ENCODE data around the gene EPSTI1. TPM values are rescaled to one million over a fixed set of nuclear protein-coding genes. Genes with fewer than 3 reads are reported as not detected.

EPSTI1 gene
- total and polyA plus RNA-seq, 9 donors = 1.5 to 20.8 (median 5.4) TPM

GRCh38 chr13:43020794-43021193 lies 28.8 kb upstream of the EPSTI1 start:
- Histone ChIP-seq H3K9me3 (no peaks in the 10 kb centered on the region), H3K27ac (no peak overlapping the region), H3K27me3 (no peaks in the 10 kb centered on the region), H3K4me3 (no peak overlapping the region), H3K4me1 (ENCODE audit: insufficient read depth) (no peaks in the 10 kb centered on the region), H3K36me3 (no peaks in the 10 kb centered on the region)
- intact Hi-C loops (cut with DNase I) = no loop called here
- TF ChIP-seq CTCF (IDR thresholded peaks at IDR 0.05) = no peak
- TF ChIP-seq POLR2A (IDR thresholded peaks at IDR 0.05) = no peak
- no peak for TF ChIP-seq EP300 (IDR thresholded peaks at IDR 0.05)
- 77 to 90% (median 82%) methylated on average over 1 of the region's 1 CpG for WGBS, 3 donors
- no peak for DNase-seq

- 52 to 71% (median 60%) methylated on average over 2 of the region's 2 CpGs for WGBS, 3 donors
- H3K9me3 ChIP-seq = no peaks in the 10 kb centered on the region
- intact Hi-C loops (cut with DNase I) = no loop called here
- no peaks in the 10 kb centered on the region for H3K4me1 ChIP-seq (ENCODE audit: insufficient read depth)
- no peaks in the 10 kb centered on the region for H3K36me3 ChIP-seq
- H3K27me3 ChIP-seq = no peaks in the 10 kb centered on the region
- no peak for DNase-seq
- H3K27ac ChIP-seq = no peak overlapping the region
- TF ChIP-seq CTCF (IDR thresholded peaks at IDR 0.05) (no peak), EP300 (IDR thresholded peaks at IDR 0.05) (no peak), POLR2A (IDR thresholded peaks at IDR 0.05) (no peak)
- no peak overlapping the region for H3K4me3 ChIP-seq
Measured at GRCh38 chr13:43019811-43020210, 27.8 kb upstream of the EPSTI1 start.

GRCh38 chr13:43016226-43016625 lies 24.2 kb upstream of the EPSTI1 start:
- intact Hi-C loops (cut with DNase I) = no loop called here
- Histone ChIP-seq H3K27ac (no peak overlapping the region), H3K4me3 (no peak overlapping the region), H3K27me3 (no peaks in the 10 kb centered on the region), H3K9me3 (no peaks in the 10 kb centered on the region), H3K36me3 (no peaks in the 10 kb centered on the region), H3K4me1 (ENCODE audit: insufficient read depth) (no peaks in the 10 kb centered on the region)
- no peak for DNase-seq
- 88 to 92% (median 89%) methylated on average over 5 of the region's 5 CpGs for WGBS, 3 donors
- TF ChIP-seq CTCF (IDR thresholded peaks at IDR 0.05) (no peak), POLR2A (IDR thresholded peaks at IDR 0.05) (no peak), EP300 (IDR thresholded peaks at IDR 0.05) (no peak)

- H3K36me3 ChIP-seq = no peaks in the 10 kb centered on the region
- intact Hi-C loops (cut with DNase I) = no loop called here
- no peaks in the 10 kb centered on the region for H3K4me1 ChIP-seq (ENCODE audit: insufficient read depth)
- 57 to 69% (median 63%) methylated on average over 3 of the region's 3 CpGs for WGBS, 3 donors
- no peaks in the 10 kb centered on the region for H3K27me3 ChIP-seq
- TF ChIP-seq CTCF (IDR thresholded peaks at IDR 0.05) = no peak
- no peak for TF ChIP-seq EP300 (IDR thresholded peaks at IDR 0.05)
- no peaks in the 10 kb centered on the region for H3K9me3 ChIP-seq
- no peak for DNase-seq
- no peak overlapping the region for H3K27ac ChIP-seq
- H3K4me3 ChIP-seq = no peak overlapping the region
Measured at GRCh38 chr13:43014162-43014561, 22.1 kb upstream of the EPSTI1 start.

GRCh38 chr13:43009506-43009905 lies 17.5 kb upstream of the EPSTI1 start:
- 88 to 95% (median 92%) methylated on average over 1 of the region's 1 CpG for WGBS, 3 donors
- Histone ChIP-seq H3K27ac (no peak overlapping the region), H3K36me3 (no peaks in the 10 kb centered on the region), H3K4me1 (ENCODE audit: insufficient read depth) (no peaks in the 10 kb centered on the region), H3K27me3 (no peaks in the 10 kb centered on the region), H3K4me3 (no peak overlapping the region), H3K9me3 (no peaks in the 10 kb centered on the region)
- no peak for DNase-seq
- no peak for TF ChIP-seq EP300 (IDR thresholded peaks at IDR 0.05)
- TF ChIP-seq CTCF (IDR thresholded peaks at IDR 0.05) = no peak
- TF ChIP-seq POLR2A (IDR thresholded peaks at IDR 0.05) = no peak
- intact Hi-C loops (cut with DNase I) = no loop called here
